RWPE1 (cell line): ENCODE measurements around the gene ZNF423.

Experiments used
- CTCF ChIA-PET: fragments of 350-600 bp; sonication (Branson Sonifier 250); formaldehyde crosslinking; extraction: SDS; loops from one replicate; lab custom pipeline; 2021; lab: Yijun Ruan, JAX
- POLR2A ChIA-PET: fragments of 400-600 bp; formaldehyde crosslinking; extraction: SDS; loops from one replicate; lab custom pipeline; 2020; ENCODE audit warnings: antibody characterized with exemption; ENCODE audit not compliant: low non-redundant PET; lab: Yijun Ruan, JAX
- DNase-seq: peaks from one replicate; pipeline ENCODE4 v3.0.0; 2012; ENCODE audit warnings: low spot score
- H3K27ac ChIP-seq: fragments of 450-650 bp; 2 replicates; pipeline ENCODE4 v1.5.1; 2017
- TF ChIP-seq, protein P1 (sequence below): fragments of 450-650 bp; conservative IDR thresholded peaks from 2 replicates; pipeline ENCODE4 v1.5.1; 2017; ENCODE audit warnings: low read depth, mild to moderate bottlenecking

Gene ZNF423

DNA sequence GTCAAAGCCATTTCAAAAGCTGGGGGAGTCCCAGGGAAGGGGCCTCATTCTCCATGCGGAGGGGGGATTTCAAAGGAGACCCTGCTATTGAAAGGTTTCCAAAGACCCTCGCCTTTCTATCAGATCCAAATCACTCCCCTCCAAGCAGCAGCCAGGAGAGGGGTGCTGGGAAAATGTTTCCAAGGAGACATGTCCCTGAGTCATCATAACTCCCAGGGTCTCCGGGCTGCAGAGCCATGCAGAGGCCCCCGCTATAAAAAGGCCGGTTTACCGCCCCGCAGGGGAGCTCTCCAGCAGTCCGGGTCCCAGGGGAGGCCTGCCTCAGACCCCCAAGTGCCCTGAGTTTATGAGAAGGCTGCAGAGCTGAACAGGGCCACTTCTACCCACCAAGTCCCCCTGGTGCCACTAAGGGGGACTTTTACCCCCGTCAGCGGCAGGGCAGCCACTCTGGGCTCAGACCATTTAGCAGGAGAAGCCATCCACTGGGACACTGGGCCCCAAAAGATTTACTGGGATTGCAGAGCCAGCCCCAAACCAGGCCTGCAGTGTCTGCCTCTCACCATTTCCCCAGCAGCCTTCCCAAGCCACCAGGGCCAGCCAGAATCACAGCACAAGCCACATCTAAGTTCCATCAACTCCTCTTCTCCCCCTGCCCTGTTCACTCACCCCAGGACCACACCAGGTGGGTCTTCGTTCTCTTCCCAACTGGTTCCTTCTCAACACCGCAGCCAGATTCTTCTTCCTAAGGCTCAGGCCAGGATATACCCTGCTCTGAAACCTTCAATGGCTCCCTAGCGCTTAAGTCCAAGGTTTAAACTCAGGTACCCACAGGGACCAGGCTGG lies 234.4 kb downstream of the ZNF423 start:
- ChIA-PET CTCF (interaction anchor here (0.9 kb wide), 1 partner anchor 317 kb away, joined by 3 read pairs; no protein-coding TSS in a partner anchor), POLR2A (no interaction called here)
- no peak overlapping the region for H3K27ac ChIP-seq
- no peak for DNase-seq
- TF ChIP-seq, protein P1, sequence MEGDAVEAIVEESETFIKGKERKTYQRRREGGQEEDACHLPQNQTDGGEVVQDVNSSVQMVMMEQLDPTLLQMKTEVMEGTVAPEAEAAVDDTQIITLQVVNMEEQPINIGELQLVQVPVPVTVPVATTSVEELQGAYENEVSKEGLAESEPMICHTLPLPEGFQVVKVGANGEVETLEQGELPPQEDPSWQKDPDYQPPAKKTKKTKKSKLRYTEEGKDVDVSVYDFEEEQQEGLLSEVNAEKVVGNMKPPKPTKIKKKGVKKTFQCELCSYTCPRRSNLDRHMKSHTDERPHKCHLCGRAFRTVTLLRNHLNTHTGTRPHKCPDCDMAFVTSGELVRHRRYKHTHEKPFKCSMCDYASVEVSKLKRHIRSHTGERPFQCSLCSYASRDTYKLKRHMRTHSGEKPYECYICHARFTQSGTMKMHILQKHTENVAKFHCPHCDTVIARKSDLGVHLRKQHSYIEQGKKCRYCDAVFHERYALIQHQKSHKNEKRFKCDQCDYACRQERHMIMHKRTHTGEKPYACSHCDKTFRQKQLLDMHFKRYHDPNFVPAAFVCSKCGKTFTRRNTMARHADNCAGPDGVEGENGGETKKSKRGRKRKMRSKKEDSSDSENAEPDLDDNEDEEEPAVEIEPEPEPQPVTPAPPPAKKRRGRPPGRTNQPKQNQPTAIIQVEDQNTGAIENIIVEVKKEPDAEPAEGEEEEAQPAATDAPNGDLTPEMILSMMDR = no peak

DNA sequence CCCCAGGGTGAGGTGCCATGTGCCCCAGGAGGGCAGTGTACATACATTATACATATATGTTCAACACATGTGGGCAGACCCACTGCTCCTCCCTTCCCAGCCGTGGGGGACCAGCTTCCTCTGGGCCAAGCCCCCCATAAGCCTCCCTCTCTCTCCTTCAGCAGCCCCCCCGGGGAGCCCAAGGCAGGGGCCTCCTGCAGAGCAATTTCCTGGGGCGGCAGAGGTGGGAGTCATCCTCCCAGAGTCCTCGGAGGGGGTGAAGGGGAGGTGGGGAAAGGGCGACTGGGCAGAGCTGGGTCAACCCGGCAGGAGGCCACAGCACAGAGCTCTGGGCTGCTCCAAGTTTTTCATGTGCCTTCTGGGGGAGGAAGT lies 235.1 kb downstream of the ZNF423 start:
- CTCF ChIA-PET = interaction anchor here (0.9 kb wide), 1 partner anchor 317 kb away, joined by 3 read pairs; no protein-coding TSS in a partner anchor
- no peak overlapping the region for H3K27ac ChIP-seq
- no peak for DNase-seq
- TF ChIP-seq, protein P1 = no peak
- POLR2A ChIA-PET = no interaction called here

DNA sequence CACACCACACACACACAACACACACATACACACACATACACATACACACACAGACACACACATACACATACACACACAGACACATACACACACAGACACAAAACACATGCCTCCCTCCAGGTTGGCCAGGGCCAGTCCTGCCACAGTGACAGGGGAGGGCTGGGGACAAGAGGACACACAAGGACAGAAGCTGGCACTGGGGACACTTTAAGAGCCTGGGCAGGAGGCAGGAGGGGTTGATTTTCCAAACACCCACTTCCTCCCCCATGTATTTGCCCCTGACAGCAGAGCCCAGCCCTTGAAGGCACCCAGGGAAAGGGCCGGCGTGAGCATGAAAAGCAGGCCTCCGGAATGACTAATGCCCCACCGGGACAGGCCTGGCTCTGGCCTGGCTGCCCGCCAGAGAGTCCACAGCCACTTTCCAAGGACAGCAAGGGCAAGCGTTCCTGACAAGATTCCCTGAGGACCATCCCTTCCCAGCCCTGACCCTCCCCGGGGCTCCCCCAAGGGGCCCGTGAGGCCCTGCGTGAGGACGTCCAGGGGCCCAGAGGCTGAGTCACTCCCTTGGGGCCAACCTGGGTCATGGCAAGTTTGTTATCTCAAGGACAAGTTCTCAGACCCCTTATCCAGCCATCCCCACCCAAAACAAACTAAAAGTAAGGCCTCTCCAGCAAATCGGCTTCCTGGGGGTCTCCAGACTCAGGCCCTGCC lies 235.6 kb downstream of the ZNF423 start:
- POLR2A ChIA-PET = no interaction called here
- peak; percentile 47 for DNase-seq
- CTCF ChIA-PET = interaction anchor here (0.9 kb wide), 1 partner anchor 318 kb away, joined by 3 read pairs; no protein-coding TSS in a partner anchor
- no peak overlapping the region for H3K27ac ChIP-seq
- TF ChIP-seq, protein P1 = no peak

DNA sequence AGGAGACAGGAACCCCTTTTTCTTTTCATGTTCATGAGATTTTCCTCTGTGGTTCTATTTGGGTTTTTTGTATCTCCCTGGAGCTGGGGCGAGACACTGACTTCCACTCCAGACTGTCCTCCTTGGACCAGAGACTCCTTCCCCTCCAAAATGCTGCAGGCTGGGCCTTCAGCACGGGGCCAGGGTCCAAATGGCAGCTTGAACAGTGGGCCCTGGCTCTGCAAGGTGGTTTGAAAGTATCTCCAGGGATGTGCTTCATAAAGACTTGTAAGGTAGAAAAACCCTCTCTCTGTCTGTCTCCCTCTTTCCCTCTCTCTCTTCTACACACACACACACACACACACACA lies 236.1 kb downstream of the ZNF423 start:
- no peak for DNase-seq
- CTCF ChIA-PET = no interaction called here
- no peak overlapping the region for H3K27ac ChIP-seq
- TF ChIP-seq, protein P1 = no peak
- POLR2A ChIA-PET = no interaction called here

DNA sequence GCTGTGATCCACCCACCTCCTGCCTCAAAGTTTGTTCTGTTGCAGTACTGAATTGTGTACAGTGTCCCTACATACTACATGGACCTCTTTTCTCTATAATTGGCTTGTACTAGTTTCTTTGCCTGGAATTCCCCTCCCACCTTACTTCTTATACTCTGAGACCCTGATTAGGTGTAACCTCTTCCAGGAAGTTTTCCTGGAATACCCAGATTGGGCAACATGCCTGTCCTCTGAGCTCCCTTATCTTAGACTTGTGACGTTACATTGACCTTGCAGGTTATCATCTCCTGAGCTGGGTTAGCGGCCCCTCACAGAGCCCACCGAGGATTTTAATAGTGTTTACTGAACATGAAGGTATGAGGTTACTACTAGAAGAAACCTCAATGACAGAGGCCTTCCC lies 237.0 kb downstream of the ZNF423 start:
- CTCF ChIA-PET = no interaction called here
- no peak overlapping the region for H3K27ac ChIP-seq
- POLR2A ChIA-PET = no interaction called here
- TF ChIP-seq, protein P1 = no peak
- DNase-seq = no peak

DNA sequence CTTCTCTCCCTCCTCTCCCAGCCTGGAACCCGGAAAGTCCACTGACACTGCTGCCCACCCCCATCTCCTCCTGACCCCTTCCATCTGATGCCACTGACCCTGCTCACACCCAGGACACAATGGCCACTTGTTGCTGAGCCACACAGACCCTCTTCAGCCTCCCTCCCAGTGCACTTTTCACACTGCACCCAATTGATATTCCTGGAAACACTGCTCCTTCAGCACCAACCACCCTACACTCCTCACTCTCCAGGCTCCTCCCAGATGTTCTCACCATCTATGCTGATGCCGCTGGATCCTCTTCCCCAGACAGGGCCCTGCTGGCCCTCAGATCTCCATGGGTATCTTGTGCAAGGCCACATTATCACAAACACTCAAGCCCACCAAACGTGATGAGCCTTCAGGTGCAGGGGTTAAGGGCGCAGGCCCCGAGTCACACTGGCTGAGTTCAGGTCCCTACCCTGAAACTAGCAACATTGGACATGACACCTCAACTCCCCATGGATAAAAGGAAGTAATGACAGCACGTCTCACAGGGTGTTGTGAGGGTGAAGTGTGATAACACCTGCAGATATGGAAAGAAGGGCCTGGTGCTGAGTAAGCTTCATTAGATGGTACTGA lies 238.1 kb downstream of the ZNF423 start:
- DNase-seq = no peak
- ChIA-PET POLR2A (no interaction called here), CTCF (no interaction called here)
- H3K27ac ChIP-seq = no peak overlapping the region
- TF ChIP-seq, protein P1 = no peak
